GM12865 (cell line): Measurements from ENCODE around the gene DCTN3.

ENCODE experiments used
- DNase-seq: peaks from one replicate; pipeline ENCODE4 v3.0.0; 2010; ENCODE audit warnings: low read depth
- H3K4me3 ChIP-seq: 2 replicates; pipeline ENCODE4 v1.5.1; 2011; ENCODE audit warnings: mild to moderate bottlenecking, low read depth, low read length, control low read depth
- TF ChIP-seq, protein P1 (sequence below): IDR thresholded peaks from 2 replicates; pipeline ENCODE4 v1.5.1; 2011; ENCODE audit warnings: low read length, control low read depth, low read depth, inconsistent platforms; ENCODE audit not compliant: insufficient read depth; ENCODE audit errors: missing control alignments

Gene DCTN3

DNA sequence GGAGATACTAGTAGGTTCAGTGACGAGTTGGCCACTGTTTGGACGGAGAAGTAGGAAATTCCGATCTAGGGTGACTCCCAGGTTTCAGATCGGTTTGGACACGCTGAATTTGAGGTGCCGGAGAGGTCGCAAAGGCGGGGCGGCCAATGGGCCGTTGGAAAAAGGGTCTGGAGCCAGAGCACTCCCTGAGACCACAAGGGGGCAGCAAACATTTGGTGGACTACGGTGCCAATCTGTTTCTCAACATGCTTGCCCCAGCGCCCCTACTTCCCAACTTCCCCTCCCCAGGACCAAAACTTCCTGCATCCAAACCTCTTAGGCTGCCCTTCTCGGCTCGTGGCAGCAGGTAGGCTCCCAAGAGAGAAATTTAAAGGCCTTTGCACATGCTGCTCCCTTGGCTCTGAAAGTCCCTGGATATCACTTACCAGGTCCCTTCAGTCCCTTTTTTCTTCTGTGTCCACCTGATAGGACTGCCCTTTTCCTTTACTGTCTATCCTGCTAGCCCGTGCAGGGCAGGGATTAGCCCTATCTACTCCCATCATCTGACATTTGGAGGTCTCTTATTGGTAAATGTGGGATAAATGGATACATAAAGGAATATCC lies 7.4 kb downstream of the DCTN3 start:
- TF ChIP-seq, protein P1, sequence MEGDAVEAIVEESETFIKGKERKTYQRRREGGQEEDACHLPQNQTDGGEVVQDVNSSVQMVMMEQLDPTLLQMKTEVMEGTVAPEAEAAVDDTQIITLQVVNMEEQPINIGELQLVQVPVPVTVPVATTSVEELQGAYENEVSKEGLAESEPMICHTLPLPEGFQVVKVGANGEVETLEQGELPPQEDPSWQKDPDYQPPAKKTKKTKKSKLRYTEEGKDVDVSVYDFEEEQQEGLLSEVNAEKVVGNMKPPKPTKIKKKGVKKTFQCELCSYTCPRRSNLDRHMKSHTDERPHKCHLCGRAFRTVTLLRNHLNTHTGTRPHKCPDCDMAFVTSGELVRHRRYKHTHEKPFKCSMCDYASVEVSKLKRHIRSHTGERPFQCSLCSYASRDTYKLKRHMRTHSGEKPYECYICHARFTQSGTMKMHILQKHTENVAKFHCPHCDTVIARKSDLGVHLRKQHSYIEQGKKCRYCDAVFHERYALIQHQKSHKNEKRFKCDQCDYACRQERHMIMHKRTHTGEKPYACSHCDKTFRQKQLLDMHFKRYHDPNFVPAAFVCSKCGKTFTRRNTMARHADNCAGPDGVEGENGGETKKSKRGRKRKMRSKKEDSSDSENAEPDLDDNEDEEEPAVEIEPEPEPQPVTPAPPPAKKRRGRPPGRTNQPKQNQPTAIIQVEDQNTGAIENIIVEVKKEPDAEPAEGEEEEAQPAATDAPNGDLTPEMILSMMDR = peak; percentile 77
- H3K4me3 ChIP-seq = peak overlapping the region; percentile 99
- DNase-seq = peak; percentile 79

DNA sequence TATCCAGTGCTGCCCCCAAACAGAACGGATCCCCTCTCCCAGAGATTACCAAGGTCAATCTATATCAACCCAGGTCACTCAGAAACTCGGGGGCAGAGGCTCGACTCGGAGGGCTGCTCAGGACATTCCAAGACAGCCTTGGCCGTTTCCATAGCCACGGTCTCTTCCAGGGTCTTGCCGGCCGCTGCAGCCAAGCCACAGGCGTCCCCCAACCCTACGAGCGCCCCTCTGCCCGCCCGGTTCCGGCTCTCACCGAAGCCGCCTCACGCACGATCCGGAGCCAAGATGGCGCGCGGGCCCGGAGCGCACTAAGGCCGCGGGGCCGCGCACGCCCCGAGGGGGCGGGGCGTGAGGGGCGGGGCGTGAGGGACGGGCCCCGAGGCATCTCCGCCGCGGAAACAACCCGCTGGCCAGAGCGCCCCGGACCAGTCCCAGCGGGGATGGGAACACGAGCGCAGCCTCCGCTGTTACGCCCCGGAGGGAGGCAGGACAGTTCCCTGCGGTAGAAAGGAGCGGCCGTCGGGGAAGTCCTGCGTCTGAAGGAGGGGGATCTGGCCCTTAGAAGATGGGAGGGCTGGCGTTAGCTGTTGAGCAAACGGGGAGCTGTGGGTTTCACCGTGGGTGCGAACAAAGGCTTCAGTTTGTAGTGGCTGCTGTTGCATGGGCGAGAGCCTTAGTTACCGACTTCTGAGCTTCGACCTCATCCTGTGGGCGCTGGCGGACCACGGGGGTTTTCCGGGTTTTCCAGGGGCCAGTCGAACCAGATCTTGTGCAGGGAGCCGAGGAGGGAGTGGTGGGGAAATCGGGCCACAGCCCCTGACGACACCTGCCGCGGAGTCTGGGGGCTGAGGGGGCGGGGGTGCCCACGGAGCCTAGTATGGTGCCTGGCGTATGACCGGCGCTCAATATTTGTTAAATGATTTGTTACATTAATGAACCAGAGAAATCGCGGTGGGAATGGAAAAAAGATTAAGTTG lies 8.2 kb downstream of the DCTN3 start, which contains the start of gene RPP25L:
Gene RPP25L, minus strand, starts transcription at position 287 of the 977 bp plus-strand sequence. CDS start 801 bp downstream, outside the sequence.
- peak within 1 kb of the TSS; percentile 99 for H3K4me3 ChIP-seq
- peak; percentile 90 for DNase-seq
- TF ChIP-seq, protein P1 = no peak

DNA sequence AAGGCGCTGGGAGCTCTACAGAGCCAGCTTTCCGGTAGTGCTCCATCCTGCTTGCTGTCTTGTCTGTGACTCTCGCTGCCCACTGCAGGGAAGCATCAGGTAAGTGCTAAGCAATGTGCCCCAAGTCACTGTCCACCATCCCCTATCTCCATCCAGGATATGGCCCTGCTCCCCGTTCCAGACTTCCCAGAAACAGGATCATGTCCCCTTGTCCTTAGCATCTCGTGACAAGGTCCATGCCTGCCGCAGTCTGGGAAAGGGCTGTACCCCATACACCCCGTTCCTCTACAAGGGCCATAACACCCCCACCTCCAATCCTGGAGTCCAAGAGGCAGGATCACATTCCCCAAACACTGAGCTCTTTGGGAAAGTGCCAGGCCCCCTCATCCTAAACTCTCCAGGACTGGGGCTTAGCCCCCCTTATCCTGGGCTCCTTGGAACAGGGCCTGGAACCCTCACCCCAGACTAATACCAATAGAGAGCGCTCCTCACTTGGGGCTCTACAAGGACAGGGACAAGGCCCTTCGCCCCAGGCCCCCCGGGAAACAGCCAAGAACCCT lies 9.0 kb downstream of the DCTN3 start:
- TF ChIP-seq, protein P1 = no peak
- DNase-seq = no peak
- H3K4me3 ChIP-seq = peak overlapping the region; percentile 99

DNA sequence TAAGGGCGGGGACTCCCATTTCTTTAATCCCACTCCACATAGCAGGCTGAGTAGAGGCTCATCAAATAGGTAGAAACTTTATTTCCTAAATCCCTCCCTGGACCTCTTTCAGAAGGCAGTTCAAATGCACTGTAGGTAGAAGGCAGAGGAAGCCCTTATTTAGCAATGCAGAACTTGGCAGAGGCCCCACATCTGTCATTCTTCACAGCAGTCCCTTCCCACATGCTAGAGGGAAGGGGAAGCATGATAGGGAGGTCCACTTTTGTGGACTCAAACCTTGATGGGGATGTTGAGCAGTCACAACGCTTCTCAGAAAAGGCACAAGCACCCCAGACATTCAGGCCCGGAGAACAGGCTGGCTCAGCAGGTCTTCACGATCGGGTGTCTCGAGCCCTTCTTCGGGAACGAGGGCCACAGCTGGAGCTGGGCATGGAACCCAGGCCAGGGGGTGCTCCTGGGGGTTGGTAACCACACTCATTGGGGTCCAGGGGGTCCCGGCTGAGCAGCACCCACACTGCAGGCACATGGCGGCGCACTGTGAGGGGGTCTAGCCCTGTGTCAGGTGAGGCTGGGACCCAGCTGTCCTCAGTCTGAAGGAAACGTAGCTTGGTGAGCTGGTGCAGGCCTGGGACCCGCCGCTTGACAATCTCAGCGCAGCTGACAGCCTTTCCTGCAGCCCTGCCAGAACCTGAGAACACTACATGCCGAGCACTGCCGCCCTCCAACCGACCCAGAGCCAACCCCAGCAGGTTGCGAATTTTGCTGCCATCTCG lies 9.7 kb downstream of the DCTN3 start:
- TF ChIP-seq, protein P1 = no peak
- no peak for DNase-seq
- H3K4me3 ChIP-seq = peak overlapping the region; percentile 99

GRCh38 chr9:34607331-34607730 lies 13.0 kb downstream of the DCTN3 start:
- no peak for DNase-seq
- TF ChIP-seq, protein P1 = no peak
- H3K4me3 ChIP-seq = no peak overlapping the region

GRCh38 chr9:34606905-34607304 lies 13.4 kb downstream of the DCTN3 start:
- no peak overlapping the region for H3K4me3 ChIP-seq
- TF ChIP-seq, protein P1 = no peak
- no peak for DNase-seq
